HEK293T (cell line): Measurements from ENCODE around the gene SNCA.

Experiments used
- CTCF ChIA-PET: fragments of 350-600 bp; formaldehyde crosslinking; extraction: SDS; loops from one replicate; lab custom pipeline; 2021; ENCODE audit warnings: antibody characterized with exemption, inconsistent platforms; lab: Yijun Ruan, JAX
- POLR2A ChIA-PET: fragments of 350-600 bp; formaldehyde crosslinking; extraction: SDS; loops from one replicate; lab custom pipeline; 2020; ENCODE audit warnings: antibody characterized with exemption, inconsistent platforms; lab: Yijun Ruan, JAX
- DNase-seq: peaks from one replicate; pipeline ENCODE4 v3.0.0; 2012; ENCODE audit warnings: mixed read lengths; ENCODE audit errors: extremely low spot score
- ARNT ChIP-seq: fragments of 450-650 bp; IDR thresholded peaks from 2 replicates; pipeline ENCODE4 v1.6.1; 2017; ENCODE audit warnings: mild to moderate bottlenecking
- BHLHE40 ChIP-seq: fragments of 450-650 bp; IDR thresholded peaks from 2 replicates; pipeline ENCODE4 v1.6.1; 2016; ENCODE audit warnings: mild to moderate bottlenecking, moderate library complexity, borderline replicate concordance
- CTBP1 ChIP-seq: fragments of 450-650 bp; IDR thresholded peaks from 2 replicates; pipeline ENCODE4 v1.6.1; 2016; ENCODE audit warnings: borderline replicate concordance
- ELF4 ChIP-seq: fragments of 450-650 bp; IDR thresholded peaks from 2 replicates; pipeline ENCODE4 v1.6.1; 2017; ENCODE audit warnings: antibody characterized with exemption
- FOXA1 ChIP-seq: fragments of 450-650 bp; IDR thresholded peaks from 2 replicates; pipeline ENCODE4 v1.6.1; 2016; ENCODE audit warnings: mild to moderate bottlenecking
- FOXK2 ChIP-seq: fragments of 450-650 bp; IDR thresholded peaks from 2 replicates; pipeline ENCODE4 v1.6.1; 2016; ENCODE audit warnings: mild to moderate bottlenecking
- FOXM1 ChIP-seq: fragments of 450-650 bp; IDR thresholded peaks from 2 replicates; pipeline ENCODE4 v1.6.1; 2017; ENCODE audit warnings: mild to moderate bottlenecking, borderline replicate concordance
- HDGF ChIP-seq: fragments of 450-650 bp; IDR thresholded peaks from 2 replicates; pipeline ENCODE4 v1.6.1; 2017; ENCODE audit warnings: antibody characterized with exemption, borderline replicate concordance
- L3MBTL2 ChIP-seq: fragments of 450-650 bp; conservative IDR thresholded peaks from 2 replicates; pipeline ENCODE4 v1.6.1; 2016; ENCODE audit warnings: mild to moderate bottlenecking
- LEF1 ChIP-seq: fragments of 450-650 bp; IDR thresholded peaks from 2 replicates; pipeline ENCODE4 v1.6.1; 2017; ENCODE audit warnings: mild to moderate bottlenecking, borderline replicate concordance
- NFRKB ChIP-seq: fragments of 450-650 bp; IDR thresholded peaks from 2 replicates; pipeline ENCODE4 v1.6.1; 2016; ENCODE audit warnings: mild to moderate bottlenecking, moderate library complexity
- PKNOX1 ChIP-seq: fragments of 450-650 bp; IDR thresholded peaks from 2 replicates; pipeline ENCODE4 v1.6.1; 2016
- SP1 ChIP-seq: fragments of 450-650 bp; IDR thresholded peaks from 2 replicates; pipeline ENCODE4 v1.6.1; 2017
- SUZ12 ChIP-seq: fragments of 450-650 bp; IDR thresholded peaks from 2 replicates; pipeline ENCODE4 v1.6.1; 2016; ENCODE audit warnings: mild to moderate bottlenecking
- TARDBP ChIP-seq: fragments of 450-650 bp; IDR thresholded peaks from 2 replicates; pipeline ENCODE4 v1.6.1; 2016
- ZNF384 ChIP-seq: fragments of 450-650 bp; IDR thresholded peaks from 2 replicates; pipeline ENCODE4 v1.6.1; 2016

The SNCA gene

DNA sequence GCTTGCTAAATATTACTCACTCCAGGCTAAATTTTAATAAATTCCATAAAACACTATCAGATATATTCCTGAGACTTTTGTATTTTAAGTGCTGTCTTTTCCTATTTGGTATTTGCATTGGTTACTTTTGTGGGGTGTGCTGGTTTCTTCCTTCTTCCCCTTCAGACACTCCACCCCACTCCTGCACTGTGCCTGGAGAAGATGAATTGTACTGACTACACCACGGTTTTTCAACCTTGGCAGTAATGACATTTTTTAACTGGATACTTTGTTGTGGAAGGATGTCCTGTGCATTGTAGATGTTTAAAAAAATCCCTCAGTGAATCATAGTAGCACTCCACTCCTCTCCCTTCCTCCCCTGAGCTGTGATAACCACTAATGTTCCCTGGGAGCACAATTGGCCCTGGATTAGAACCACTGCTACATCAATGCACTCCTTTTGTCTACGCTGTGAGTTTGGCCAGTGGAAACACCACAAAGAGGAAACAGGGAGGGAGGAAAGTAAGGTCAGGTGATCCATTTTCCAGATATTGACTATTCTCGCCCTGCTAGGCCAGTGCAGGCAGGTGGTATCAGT lies 36.3 kb downstream of the SNCA start:
- TF ChIP-seq SP1 = no peak
- no peak for TF ChIP-seq FOXM1
- ChIA-PET CTCF (no interaction called here), POLR2A (no interaction called here)
- DNase-seq = no peak

GRCh38 chr4:89800012-89800516 lies 36.9 kb downstream of the SNCA start:
- TF ChIP-seq FOXM1 (no peak), ELF4 (no peak), CTBP1 (no peak), NFRKB (no peak), HDGF (no peak), FOXA1 (no peak), ARNT (no peak), PKNOX1 (no peak), L3MBTL2 (no peak), BHLHE40 (no peak), SUZ12 (no peak), LEF1 (no peak), ZNF384 (no peak)
- DNase-seq = no peak
- CTCF ChIA-PET = no interaction called here
- POLR2A ChIA-PET = no interaction called here

- TF ChIP-seq NFRKB = no peak
- TF ChIP-seq FOXA1 = no peak
- no peak for TF ChIP-seq SP1
- TF ChIP-seq BHLHE40 = no peak
- TF ChIP-seq L3MBTL2 = no peak
- TF ChIP-seq LEF1 = no peak
- TF ChIP-seq TARDBP = no peak
- no peak for TF ChIP-seq ZNF384
- TF ChIP-seq ARNT = no peak
- no peak for TF ChIP-seq FOXK2
- TF ChIP-seq ELF4 = no peak
- TF ChIP-seq CTBP1 = no peak
- TF ChIP-seq HDGF = no peak
- no peak for TF ChIP-seq SUZ12
- TF ChIP-seq PKNOX1 = no peak
- TF ChIP-seq FOXM1 = no peak
- DNase-seq = no peak
- ChIA-PET POLR2A (no interaction called here), CTCF (no interaction called here)
Observed at GRCh38 chr4:89799071-89799470, 37.9 kb downstream of the SNCA start.

DNA sequence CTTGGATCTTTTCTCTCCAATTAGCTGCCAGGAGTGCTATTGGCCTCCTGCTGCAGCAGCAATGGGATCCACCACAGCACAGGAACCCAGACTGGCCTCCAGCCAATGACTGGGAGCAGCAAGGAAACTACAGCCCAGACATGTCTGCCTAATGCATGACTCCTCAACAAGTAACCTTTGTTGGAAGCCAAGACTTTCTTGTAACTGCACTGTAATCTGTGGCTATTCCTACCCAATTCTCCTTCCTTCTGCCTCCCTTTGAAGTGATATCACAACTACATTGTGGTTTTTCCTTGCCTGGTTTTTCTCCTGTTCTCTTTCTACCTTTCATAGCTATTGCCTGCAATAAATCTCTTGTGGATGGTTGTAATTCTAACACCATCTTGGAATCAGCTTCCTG lies 39.8 kb downstream of the SNCA start:
- POLR2A ChIA-PET = no interaction called here

GRCh38 chr4:89788206-89789072 lies 48.5 kb downstream of the SNCA start:
- TF ChIP-seq FOXM1 (no peak), HDGF (no peak), PKNOX1 (no peak), ARNT (no peak), NFRKB (no peak), ZNF384 (no peak), FOXK2 (no peak), TARDBP (no peak), LEF1 (no peak), BHLHE40 (no peak), SUZ12 (no peak), ELF4 (no peak), CTBP1 (no peak), L3MBTL2 (no peak)
- ChIA-PET CTCF (no interaction called here), POLR2A (no interaction called here)
- DNase-seq = no peak

More for the DNA sequence above, 39.8 kb downstream of the SNCA start:
- DNase-seq = no peak
- TF ChIP-seq NFRKB (no peak), ELF4 (no peak), ZNF384 (no peak), SUZ12 (no peak), HDGF (no peak), SP1 (no peak), FOXK2 (no peak), TARDBP (no peak), L3MBTL2 (no peak), FOXA1 (no peak), ARNT (no peak), BHLHE40 (no peak), PKNOX1 (no peak), FOXM1 (no peak), LEF1 (no peak), CTBP1 (no peak)
- CTCF ChIA-PET = no interaction called here
